ENCODE data around the gene SUSD6. TPM values are rescaled to one million over a fixed set of nuclear protein-coding genes. Genes with fewer than 3 reads are reported as not detected.
"Not testable (repeated sequence)": the region's sequence is repeated elsewhere in the genome, so short reads cannot be mapped to it uniquely, and the experiment has no call there.

SUSD6 gene
- total and polyA plus RNA-seq, 9 of the 15 experiments (the other 6 are each of a cell fraction or from before 2014, with no cell fraction given), result 2.9 to 20.7 (median 5.6) TPM

- Histone ChIP-seq H3K9me3 (replicated peaks; ENCODE audit: control insufficient read depth, insufficient read depth, low read depth, low read length) (no peaks in the 10 kb centered on the region), H3K9ac (ENCODE audit: insufficient read depth in 1 of 2, low read depth in 2 of 2, low read length in 2 of 2) (no peak overlapping the region; a peak in 1 of 4 replicates), H3K36me3 (ENCODE audit: control insufficient read depth, insufficient read depth, low read length) (no peaks in the 10 kb centered on the region), H3K27me3 (ENCODE audit: control insufficient read depth in 2 of 2, insufficient read depth in 2 of 2, low read length in 2 of 2) (no peaks in the 10 kb centered on the region), H3K4me2 (ENCODE audit: insufficient read depth, low read length) (no peak overlapping the region), H3K27ac (ENCODE audit: extremely low read depth, low read depth, low read length) (no peak overlapping the region), H2AFZ (ENCODE audit: low read depth, low read length) (no peak overlapping the region), H3K79me2 (ENCODE audit: control insufficient read depth, insufficient read depth, low read length) (no peaks in the 10 kb centered on the region), H3K4me3 (no peak overlapping the region), H3K9me1 (ENCODE audit: control insufficient read depth, insufficient read depth, low read length) (no peaks in the 10 kb centered on the region), H4K20me1 (replicated peaks; ENCODE audit: control insufficient read depth, insufficient read depth, low read length) (no peaks in the 10 kb centered on the region), H3K4me1 (replicated peaks in 1 of 2; ENCODE audit: control insufficient read depth in 2 of 2, insufficient read depth in 2 of 2, low read length in 2 of 2) (peaks cover 0 to 2% of the 10 kb centered on the region in 2 experiments; a peak in 2 of 5 replicates)
- no TSS peak for BruUV-seq (replicated peaks)
- FAIRE-seq (no peak), ATAC-seq (no peak), DNase-seq (ENCODE audit: extremely low read depth in 1 of 4, low spot score in 3 of 4) (no peak)
- ChIA-PET POLR2A (interaction anchor here (0.6 to 0.9 kb wide), 2 partner anchors 23 to 102 kb away, joined by 3 read pairs; no protein-coding TSS in a partner anchor), CTCF (ENCODE audit: low intra/inter-chr PET ratio) (no interaction called here)
- in situ Hi-C loops (cut with MboI), result no loop called here
- TF ChIP-seq IRF2 (CRISPR knock-in tag; IDR thresholded peaks at IDR 0.05) (no peak), NR3C1 (CRISPR knock-in tag; IDR thresholded peaks at IDR 0.05) (no peak), HNRNPUL1 (IDR thresholded peaks at IDR 0.05; ENCODE audit: low read length) (no peak), JUND (IDR thresholded peaks at IDR 0.05; ENCODE audit: borderline replicate concordance, low read depth, low read length) (no peak), JUND (tag; IDR thresholded peaks at IDR 0.05; ENCODE audit: borderline replicate concordance, low read depth, low read length) (no peak), JUNB (CRISPR knock-in tag; conservative IDR thresholded peaks at IDR 0.05) (no peak), ZNF511 (CRISPR knock-in tag; IDR thresholded peaks at IDR 0.05) (no peak)
- TF ChIP-seq, protein P1, sequence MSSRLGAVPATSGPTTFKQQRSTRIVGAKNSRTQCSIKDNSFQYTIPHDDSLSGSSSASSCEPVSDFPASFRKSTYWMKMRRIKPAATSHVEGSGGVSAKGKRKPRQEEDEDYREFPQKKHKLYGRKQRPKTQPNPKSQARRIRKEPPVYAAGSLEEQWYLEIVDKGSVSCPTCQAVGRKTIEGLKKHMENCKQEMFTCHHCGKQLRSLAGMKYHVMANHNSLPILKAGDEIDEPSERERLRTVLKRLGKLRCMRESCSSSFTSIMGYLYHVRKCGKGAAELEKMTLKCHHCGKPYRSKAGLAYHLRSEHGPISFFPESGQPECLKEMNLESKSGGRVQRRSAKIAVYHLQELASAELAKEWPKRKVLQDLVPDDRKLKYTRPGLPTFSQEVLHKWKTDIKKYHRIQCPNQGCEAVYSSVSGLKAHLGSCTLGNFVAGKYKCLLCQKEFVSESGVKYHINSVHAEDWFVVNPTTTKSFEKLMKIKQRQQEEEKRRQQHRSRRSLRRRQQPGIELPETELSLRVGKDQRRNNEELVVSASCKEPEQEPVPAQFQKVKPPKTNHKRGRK (tag; IDR thresholded peaks at IDR 0.05), result no peak
- intact Hi-C loops (cut with micrococcal nuclease), result no loop called here
- WGBS (ENCODE audit: insufficient coverage, low coverage, missing lambda C conversion rate), result 64% methylated on average over 5 of the region's 5 CpGs
Observed at GRCh38 chr14:69595336-69595735, 16.1 kb upstream of the SUSD6 start.

GRCh38 chr14:69599431-69599830 lies 12.0 kb upstream of the SUSD6 start:
- H3K79me2 ChIP-seq (ENCODE audit: control insufficient read depth, insufficient read depth, low read length); H2AFZ ChIP-seq (ENCODE audit: low read depth, low read length); BruUV-seq (replicated peaks); H3K9me3 ChIP-seq (replicated peaks; ENCODE audit: control insufficient read depth, insufficient read depth, low read depth, low read length); ATAC-seq; intact Hi-C loops (cut with micrococcal nuclease); H3K4me3 ChIP-seq; H4K20me1 ChIP-seq (replicated peaks; ENCODE audit: control insufficient read depth, insufficient read depth, low read length); H3K27me3 ChIP-seq (ENCODE audit: control insufficient read depth in 2 of 2, insufficient read depth in 2 of 2, low read length in 2 of 2); DNase-seq (ENCODE audit: extremely low read depth in 1 of 4, low spot score in 3 of 4); H3K4me2 ChIP-seq (ENCODE audit: insufficient read depth, low read length); H3K9me1 ChIP-seq (ENCODE audit: control insufficient read depth, insufficient read depth, low read length); POLR2A ChIA-PET; FAIRE-seq; H3K36me3 ChIP-seq (ENCODE audit: control insufficient read depth, insufficient read depth, low read length); H3K4me1 ChIP-seq (replicated peaks in 1 of 2; ENCODE audit: control insufficient read depth in 2 of 2, insufficient read depth in 2 of 2, low read length in 2 of 2); in situ Hi-C loops (cut with MboI); H3K27ac ChIP-seq (ENCODE audit: extremely low read depth, low read depth, low read length); H3K9ac ChIP-seq (ENCODE audit: insufficient read depth in 1 of 2, low read depth in 2 of 2, low read length in 2 of 2): not testable (repeated sequence)
- WGBS (ENCODE audit: insufficient coverage, low coverage, missing lambda C conversion rate), result 46% methylated on average over 3 of the region's 5 CpGs
- CTCF ChIA-PET (ENCODE audit: low intra/inter-chr PET ratio), result interaction anchor here (0.6 kb wide), 1 partner anchor 53 kb away, joined by 3 read pairs; no protein-coding TSS in a partner anchor
